ENCODE measurements around the gene JAKMIP2.

Gene JAKMIP2

DNA sequence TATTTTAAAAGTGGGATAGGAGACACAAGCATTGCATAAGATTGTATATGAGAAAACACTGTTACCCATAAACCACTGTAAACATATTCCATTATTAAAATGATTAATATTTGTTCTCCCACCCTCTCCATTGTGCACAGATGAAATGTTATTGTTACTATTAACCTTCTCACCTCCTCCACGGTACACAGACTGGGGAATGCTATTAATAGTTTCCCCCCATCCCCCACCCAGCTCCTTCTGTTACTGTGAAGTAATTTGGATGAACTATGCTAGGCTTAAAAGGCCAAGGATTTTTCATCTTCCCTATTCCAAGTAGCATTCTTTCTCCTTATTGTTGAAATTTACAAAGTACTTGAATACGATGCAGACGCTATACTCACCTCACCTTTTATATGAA is 91.4 kb downstream of the JAKMIP2 start:
- no peak for DNase-seq (ENCODE audit: low read depth)
- TF ChIP-seq CTCF (IDR thresholded peaks at IDR 0.05; ENCODE audit: insufficient read depth, low read depth, low read length, missing control alignments) = no peak
- no peak overlapping the region for H3K4me3 ChIP-seq (ENCODE audit: low read depth, low read length)

DNA sequence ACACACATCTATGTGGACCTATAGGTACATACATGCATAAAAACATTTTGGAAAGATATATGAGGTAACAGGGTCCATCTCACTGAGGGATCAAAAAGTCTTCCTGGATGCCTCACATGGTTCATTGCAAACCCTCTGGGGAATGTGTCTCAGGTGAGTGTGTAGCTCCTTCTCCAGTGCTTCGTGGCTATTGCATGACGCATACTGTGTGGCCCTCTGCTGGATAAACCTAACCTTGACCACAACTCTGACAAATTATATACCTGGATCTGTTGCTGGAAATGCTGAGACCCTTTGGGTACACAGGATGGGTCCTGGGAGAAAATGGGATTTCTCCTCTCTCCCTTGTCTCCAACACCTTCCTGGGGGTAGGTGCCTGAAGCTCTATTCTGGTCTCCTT is 91.9 kb downstream of the JAKMIP2 start:
- no peak for DNase-seq (ENCODE audit: low read depth)
- H3K4me3 ChIP-seq (ENCODE audit: low read depth, low read length) = no peak overlapping the region
- TF ChIP-seq CTCF (IDR thresholded peaks at IDR 0.05; ENCODE audit: insufficient read depth, low read depth, low read length, missing control alignments) = no peak

DNA sequence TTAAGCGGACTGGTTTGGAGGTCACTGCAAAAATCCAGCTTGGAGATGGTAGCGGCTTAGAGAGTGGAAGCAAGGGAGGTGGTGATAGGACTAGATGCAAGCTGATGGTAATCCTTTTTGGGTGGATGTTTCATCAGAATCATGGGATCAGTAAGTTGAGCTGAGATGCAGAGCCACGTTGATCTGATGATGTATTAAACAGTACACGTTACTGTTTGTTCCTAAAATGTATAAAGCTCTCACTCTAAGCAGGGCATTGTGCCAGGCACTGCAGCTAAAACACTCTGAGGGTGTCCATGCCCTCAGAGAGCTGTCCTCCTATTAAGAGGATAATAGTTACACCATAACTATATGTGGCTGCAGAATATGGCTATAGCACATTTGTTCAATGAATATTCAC is 93.1 kb downstream of the JAKMIP2 start:
- TF ChIP-seq CTCF (IDR thresholded peaks at IDR 0.05; ENCODE audit: insufficient read depth, low read depth, low read length, missing control alignments) = no peak
- no peak for DNase-seq (ENCODE audit: low read depth)
- H3K4me3 ChIP-seq (ENCODE audit: low read depth, low read length) = no peak overlapping the region

DNA sequence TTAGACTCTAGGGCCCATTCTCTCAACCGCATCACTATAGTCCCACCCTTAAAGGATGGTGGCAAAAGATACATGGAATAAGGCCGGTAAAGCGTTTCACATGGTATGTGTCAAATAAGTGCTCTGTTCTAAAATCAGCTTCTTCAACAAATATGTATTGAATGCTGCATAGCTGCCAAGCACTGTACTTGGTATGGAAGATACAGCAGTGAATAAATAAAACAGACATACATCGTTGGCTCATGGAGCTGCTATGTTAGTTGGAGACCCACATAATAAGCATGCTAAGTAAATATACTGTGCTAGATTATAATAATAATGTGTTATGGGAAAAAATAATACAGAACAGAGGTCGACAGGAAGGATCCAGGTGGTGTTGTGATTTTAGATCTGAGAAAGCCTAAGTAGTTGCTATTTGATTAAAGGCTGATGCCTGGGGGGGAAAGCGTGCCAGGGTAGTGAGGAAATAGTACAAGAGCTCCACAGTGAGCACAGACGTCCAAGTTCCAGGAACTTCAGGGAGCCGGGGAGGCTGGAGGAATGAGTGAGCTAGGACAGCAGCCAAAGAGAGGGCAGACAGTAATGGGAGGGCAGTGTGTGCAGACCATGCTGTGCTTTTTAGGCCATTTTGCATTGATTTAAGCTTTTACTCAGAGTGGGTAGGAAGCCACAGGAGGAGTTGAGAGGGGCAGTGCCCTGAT is 93.7 kb downstream of the JAKMIP2 start:
- H3K4me3 ChIP-seq (ENCODE audit: low read depth, low read length) = no peak overlapping the region
- no peak for DNase-seq (ENCODE audit: low read depth)
- no peak for TF ChIP-seq CTCF (IDR thresholded peaks at IDR 0.05; ENCODE audit: insufficient read depth, low read depth, low read length, missing control alignments)

GRCh38 chr5:147687118-147687517 is 95.4 kb downstream of the JAKMIP2 start:
- no peak for DNase-seq (ENCODE audit: low read depth)
- H3K4me3 ChIP-seq (ENCODE audit: low read depth, low read length) = no peak overlapping the region
- TF ChIP-seq CTCF (IDR thresholded peaks at IDR 0.05; ENCODE audit: insufficient read depth, low read depth, low read length, missing control alignments) = no peak

GRCh38 chr5:147686421-147686820 is 96.1 kb downstream of the JAKMIP2 start:
- TF ChIP-seq CTCF (IDR thresholded peaks at IDR 0.05; ENCODE audit: insufficient read depth, low read depth, low read length, missing control alignments) = no peak
- DNase-seq (ENCODE audit: low read depth) = no peak
- no peak overlapping the region for H3K4me3 ChIP-seq (ENCODE audit: low read depth, low read length)

DNA sequence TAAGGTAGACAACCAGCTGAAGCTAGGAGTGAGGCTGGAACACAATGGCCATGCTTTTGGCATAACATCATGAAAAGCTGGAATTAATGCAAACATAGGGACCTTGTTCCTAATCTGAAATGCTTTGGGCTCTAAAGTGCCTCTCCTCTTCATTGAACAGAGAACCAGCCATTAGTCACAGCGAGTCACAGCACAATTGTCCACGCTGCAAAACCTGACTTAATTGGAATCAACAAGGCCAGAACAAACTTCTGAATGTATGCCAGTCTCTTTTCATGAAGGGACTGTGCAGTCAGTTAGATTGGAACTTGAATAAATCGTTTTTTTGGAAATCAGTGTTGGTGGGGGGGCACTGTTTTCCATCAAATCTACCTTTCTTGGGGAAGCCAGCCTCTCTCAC is 96.5 kb downstream of the JAKMIP2 start:
- TF ChIP-seq CTCF (IDR thresholded peaks at IDR 0.05; ENCODE audit: insufficient read depth, low read depth, low read length, missing control alignments) = no peak
- no peak overlapping the region for H3K4me3 ChIP-seq (ENCODE audit: low read depth, low read length)
- DNase-seq (ENCODE audit: low read depth) = no peak
